Measurements from ENCODE around the gene HOXB9. TPM values are rescaled to one million over a fixed set of nuclear protein-coding genes. Genes with fewer than 3 reads are reported as not detected.

The HOXB9 gene
- total RNA-seq, 4 donors from 2014 or later, result not detected

- H3K27me3 ChIP-seq, result peaks cover 34 to 61% (median 51%) of the 10 kb centered on the region in 3 donors
- H3K4me3 ChIP-seq, result no peak overlapping the region
- no peak for DNase-seq
- TF ChIP-seq POLR2A (IDR thresholded peaks at IDR 0.05) (no peak), CTCF (IDR thresholded peaks at IDR 0.05 in 4 of 5, conservative IDR thresholded peaks at IDR 0.05 in 1 of 5) (no peak)
- no peaks in the 10 kb centered on the region for H3K36me3 ChIP-seq
- H3K27ac ChIP-seq, result peak overlapping the region in 1 of 4 donors; percentile 79
- in situ Hi-C loops (cut with MboI; ENCODE audit: low sequenced_read_pairs in 4 of 4) (no loop called here), intact Hi-C loops (cut with DNase I; ENCODE audit: low total_unique reads) (no loop called here)
- peaks cover 5 to 15% of the 10 kb centered on the region in 2 donors for H3K4me1 ChIP-seq
- no peak for ATAC-seq
- H3K9me3 ChIP-seq, result no peaks in the 10 kb centered on the region
These were observed 51.6 kb downstream of the HOXB9 start for GRCh38 chr17:48574505-48575065.

GRCh38 chr17:48571826-48572417 is 54.2 kb downstream of the HOXB9 start:
- TF ChIP-seq POLR2A (IDR thresholded peaks at IDR 0.05) (no peak), CTCF (IDR thresholded peaks at IDR 0.05 in 4 of 5, conservative IDR thresholded peaks at IDR 0.05 in 1 of 5) (no peak)
- peaks cover 0 to 13% of the 10 kb centered on the region in 2 donors for H3K4me1 ChIP-seq
- H3K27ac ChIP-seq, result peak overlapping the region; percentile 51 to 78 (median 64)
- no peak for DNase-seq
- H3K27me3 ChIP-seq, result peaks cover 38 to 48% (median 42%) of the 10 kb centered on the region in 3 donors
- H3K4me3 ChIP-seq, result no peak overlapping the region
- no peak for ATAC-seq
- in situ Hi-C loops (cut with MboI; ENCODE audit: low sequenced_read_pairs in 4 of 4) (no loop called here), intact Hi-C loops (cut with DNase I; ENCODE audit: low total_unique reads) (no loop called here)
- no peaks in the 10 kb centered on the region for H3K9me3 ChIP-seq
- no peaks in the 10 kb centered on the region for H3K36me3 ChIP-seq

MicroRNA genes within 50 kb of the gene (microRNA counts, 767-probe panel; counts per million panel counts)
- microRNA hsa-miR-10a-5p, result 448 to 4,337 counts per million in 2 donors

Small RNA genes within 50 kb of the gene (microRNA-seq; reads per million reads assigned to microRNA genes)
- gene MIR196A1 (ENCODE audit: borderline replicate concordance in 2 of 2), result 2.4 to 17.1 reads per million in 2 donors

Other genes with a start within 250 kb of the HOXB9 start
- gene SKAP1, start 196.1 kb downstream of the HOXB9 start, total RNA-seq, result not detected
- not detected for gene HOXB1, start 95.3 kb downstream of the HOXB9 start, total RNA-seq
- gene HOXB2, start 81.2 kb downstream of the HOXB9 start, total RNA-seq, result 10 to 100 TPM in 2 of 4 donors, 1 to 10 TPM in 2; 4.1 to 22.1 (median 10.4) TPM
- gene HOXB4, start 48.0 kb downstream of the HOXB9 start, total RNA-seq, result 1 to 10 TPM in 1 of 4 donors, under 1 TPM in 3; 0.18 to 1.8 (median 0.51) TPM
- gene HOXB3, start 36.1 kb downstream of the HOXB9 start, total RNA-seq, result 1 to 10 TPM; 1.3 to 5.5 (median 2.2) TPM
- not detected for gene HOXB5, start 32.6 kb downstream of the HOXB9 start, total RNA-seq
- gene HOXB6, start 21.4 kb downstream of the HOXB9 start, total RNA-seq, result 1 to 10 TPM in 2 of 4 donors, under 1 TPM in 2; 0.55 to 3.0 (median 1.3) TPM
- 1 to 10 TPM in 1 of 4 donors, under 1 TPM in 3; 0.36 to 3.0 (median 0.65) TPM for gene HOXB7, start 15.3 kb downstream of the HOXB9 start, total RNA-seq
- under 1 TPM in 1 of 4 donors, not detected in 3; 0.27 TPM for gene HOXB8, start 11.1 kb downstream of the HOXB9 start, total RNA-seq
- not detected for gene PRAC1, start 96.2 kb upstream of the HOXB9 start, total RNA-seq
- gene PRAC2, start 96.8 kb upstream of the HOXB9 start, total RNA-seq, result not detected
- not detected for gene HOXB13, start 102.4 kb upstream of the HOXB9 start, total RNA-seq
- under 1 TPM in 2 of 4 donors, not detected in 2; 0.10 TPM for gene TTLL6, start 190.9 kb upstream of the HOXB9 start, total RNA-seq
- gene CALCOCO2, start 204.7 kb upstream of the HOXB9 start, total RNA-seq, result 100 to 1,000 TPM; 104 to 237 (median 132) TPM

All from gastrocnemius medialis (tissue), 4 donors.